ENCODE results near the gene ZNF664. TPM values are rescaled to one million over a fixed set of nuclear protein-coding genes. Genes with fewer than 3 reads are reported as not detected.

ZNF664 gene
- total and polyA plus RNA-seq, 8 donors, result 16.5 to 224 (median 59.3) TPM

- no peaks in the 10 kb centered on the region for H3K27me3 ChIP-seq
- peaks cover 0 to 18% (median 9%) of the 10 kb centered on the region in 4 donors for H3K36me3 ChIP-seq
- intact Hi-C loops (cut with DNase I; ENCODE audit: low total_unique reads), result no loop called here
- 1 to 20% (median 2%) methylated on average over 25 to 69 of the region's 69 CpGs for WGBS, 5 donors
- peak; percentile 52 to 71 for DNase-seq
- peak overlapping the region; percentile 84 to 99 (median 96) for H3K4me3 ChIP-seq
- no peak for TF ChIP-seq POLR2A (IDR thresholded peaks at IDR 0.05)
- TF ChIP-seq EP300 (IDR thresholded peaks at IDR 0.05), result no peak
- TF ChIP-seq, protein P1, sequence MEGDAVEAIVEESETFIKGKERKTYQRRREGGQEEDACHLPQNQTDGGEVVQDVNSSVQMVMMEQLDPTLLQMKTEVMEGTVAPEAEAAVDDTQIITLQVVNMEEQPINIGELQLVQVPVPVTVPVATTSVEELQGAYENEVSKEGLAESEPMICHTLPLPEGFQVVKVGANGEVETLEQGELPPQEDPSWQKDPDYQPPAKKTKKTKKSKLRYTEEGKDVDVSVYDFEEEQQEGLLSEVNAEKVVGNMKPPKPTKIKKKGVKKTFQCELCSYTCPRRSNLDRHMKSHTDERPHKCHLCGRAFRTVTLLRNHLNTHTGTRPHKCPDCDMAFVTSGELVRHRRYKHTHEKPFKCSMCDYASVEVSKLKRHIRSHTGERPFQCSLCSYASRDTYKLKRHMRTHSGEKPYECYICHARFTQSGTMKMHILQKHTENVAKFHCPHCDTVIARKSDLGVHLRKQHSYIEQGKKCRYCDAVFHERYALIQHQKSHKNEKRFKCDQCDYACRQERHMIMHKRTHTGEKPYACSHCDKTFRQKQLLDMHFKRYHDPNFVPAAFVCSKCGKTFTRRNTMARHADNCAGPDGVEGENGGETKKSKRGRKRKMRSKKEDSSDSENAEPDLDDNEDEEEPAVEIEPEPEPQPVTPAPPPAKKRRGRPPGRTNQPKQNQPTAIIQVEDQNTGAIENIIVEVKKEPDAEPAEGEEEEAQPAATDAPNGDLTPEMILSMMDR (IDR thresholded peaks at IDR 0.05), result no peak
- no peak for TF ChIP-seq POLR2AphosphoS5 (IDR thresholded peaks at IDR 0.05)
- H3K9me3 ChIP-seq, result no peaks in the 10 kb centered on the region
- peak overlapping the region; percentile 81 to 97 (median 96) for H3K27ac ChIP-seq
- peaks cover 13 to 48% (median 33%) of the 10 kb centered on the region in 4 donors for H3K4me1 ChIP-seq
Measured at GRCh38 chr12:123973552-123974341, 732 bp downstream of the ZNF664 start.

GRCh38 chr12:123976227-123976826 is 3.3 kb downstream of the ZNF664 start:
- Histone ChIP-seq H3K36me3 (peaks cover 0 to 23% (median 9%) of the 10 kb centered on the region in 4 donors), H3K27me3 (no peaks in the 10 kb centered on the region), H3K9me3 (no peaks in the 10 kb centered on the region), H3K4me1 (peaks cover 9 to 27% (median 20%) of the 10 kb centered on the region in 4 donors), H3K27ac (no peak overlapping the region), H3K4me3 (no peak overlapping the region)
- TF ChIP-seq, protein P1 (IDR thresholded peaks at IDR 0.05), result no peak
- TF ChIP-seq POLR2AphosphoS5 (IDR thresholded peaks at IDR 0.05) (no peak), POLR2A (IDR thresholded peaks at IDR 0.05) (no peak), EP300 (IDR thresholded peaks at IDR 0.05) (no peak)
- no peak for DNase-seq
- intact Hi-C loops (cut with DNase I; ENCODE audit: low total_unique reads), result no loop called here
- WGBS, 5 donors, result 75 to 87% (median 83%) methylated on average over 7 of the region's 7 CpGs

- H3K4me1 ChIP-seq, result peaks cover 5 to 29% (median 12%) of the 10 kb centered on the region in 4 donors
- TF ChIP-seq POLR2AphosphoS5 (IDR thresholded peaks at IDR 0.05) (no peak), POLR2A (IDR thresholded peaks at IDR 0.05) (no peak), EP300 (IDR thresholded peaks at IDR 0.05) (no peak)
- TF ChIP-seq, protein P1 (IDR thresholded peaks at IDR 0.05), result no peak
- 91 to 98% (median 96%) methylated on average over 6 of the region's 6 CpGs for WGBS, 5 donors
Measured at GRCh38 chr12:123979566-123979965, 6.6 kb downstream of the ZNF664 start.

DNA sequence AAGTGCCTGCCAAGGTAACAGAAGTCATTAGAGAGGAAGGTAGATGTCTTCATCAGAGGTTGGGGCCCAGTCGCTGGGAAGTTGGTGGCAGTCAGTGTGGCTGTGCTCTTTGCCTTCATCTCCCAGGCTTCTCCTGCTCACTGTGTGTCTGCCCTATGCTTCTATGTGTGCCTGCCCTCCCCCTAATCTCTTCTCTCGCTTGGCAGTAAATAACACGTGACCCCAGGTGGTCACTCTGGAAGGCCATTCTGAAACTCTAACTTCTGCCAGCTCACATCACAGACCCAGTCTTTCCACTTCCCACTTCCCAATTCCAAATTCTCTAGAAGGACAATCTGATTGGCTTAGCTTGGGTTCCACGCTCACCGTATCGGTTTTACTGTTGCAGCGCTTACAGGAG is 9.3 kb downstream of the ZNF664 start:
- DNase-seq, result no peak
- intact Hi-C loops (cut with DNase I; ENCODE audit: low total_unique reads), result no loop called here
- H3K27me3 ChIP-seq, result no peaks in the 10 kb centered on the region
- 44 to 71% (median 60%) methylated on average over 7 of the region's 7 CpGs for WGBS, 5 donors
- H3K9me3 ChIP-seq, result no peaks in the 10 kb centered on the region
- peaks cover 0 to 23% (median 5%) of the 10 kb centered on the region in 4 donors for H3K36me3 ChIP-seq
- no peak overlapping the region for H3K4me3 ChIP-seq
- peaks cover 7 to 33% (median 17%) of the 10 kb centered on the region in 4 donors for H3K4me1 ChIP-seq
- TF ChIP-seq EP300 (IDR thresholded peaks at IDR 0.05), result no peak
- TF ChIP-seq, protein P1 (IDR thresholded peaks at IDR 0.05), result no peak
- TF ChIP-seq POLR2A (IDR thresholded peaks at IDR 0.05), result no peak
- TF ChIP-seq POLR2AphosphoS5 (IDR thresholded peaks at IDR 0.05), result no peak
- no peak overlapping the region for H3K27ac ChIP-seq

More at GRCh38 chr12:123979566-123979965, 6.6 kb downstream of the ZNF664 start:
- Histone ChIP-seq H3K9me3 (no peaks in the 10 kb centered on the region), H3K4me3 (no peak overlapping the region), H3K36me3 (peaks cover 0 to 29% (median 12%) of the 10 kb centered on the region in 4 donors), H3K27ac (no peak overlapping the region), H3K27me3 (no peaks in the 10 kb centered on the region)
- no peak for DNase-seq
- intact Hi-C loops (cut with DNase I; ENCODE audit: low total_unique reads), result no loop called here
